GM12878 (cell line): ENCODE data around the gene TH. TPM values are rescaled to one million over a fixed set of nuclear protein-coding genes. Genes with fewer than 3 reads are reported as not detected.

Experiments
- ATAC-seq: fragments of 200-7000 bp; cut with Tn5 transposase; 3 replicates; pipeline ENCODE4 v1.9.1; 2020; ENCODE audit warnings: mild to moderate bottlenecking, moderate library complexity
- BruUV-seq: library from RNA; stranded (reverse); fragments of 400-500 nt; replicated peaks from 2 replicates; lab custom pipeline; 2021; lab: Mats Ljungman, UMichigan
- CTCF ChIA-PET: fragments of 300-600 bp; sonication (Branson Sonifier 250); formaldehyde crosslinking; extraction: SDS; loops from one replicate; lab custom pipeline; 2021; ENCODE audit warnings: inconsistent platforms; lab: Yijun Ruan, JAX
- POLR2A ChIA-PET: fragments of 350-600 bp; formaldehyde crosslinking; extraction: SDS; loops from one replicate; lab custom pipeline; 2021; ENCODE audit warnings: inconsistent platforms; lab: Charles Lee
- RAD21 ChIA-PET: fragments of 300-600 bp; sonication (Branson Sonifier 250); formaldehyde crosslinking; loops from one replicate; lab custom pipeline; 2023; ENCODE audit warnings: antibody characterized with exemption; ENCODE audit not compliant: unreplicated experiment; lab: Charles Lee
- SMC1A ChIA-PET: fragments of 300-600 bp; sonication (Branson Sonifier 250); formaldehyde crosslinking; loops from one replicate; lab custom pipeline; 2023; ENCODE audit not compliant: unreplicated experiment, uncharacterized antibody; lab: Charles Lee
- DNase-seq: peaks from one replicate; pipeline ENCODE4 v3.0.0-alpha.2; 2011; ENCODE audit warnings: low read depth, low spot score
- FAIRE-seq: peaks from 3 replicates; lab custom pipeline; 2011; peaks lifted over from hg19 to GRCh38; lab: Jason Lieb, UNC
- H2AFZ ChIP-seq: 2 replicates; pipeline ENCODE4 v1.6.0; 2011; ENCODE audit warnings: low read depth, low read length, control low read depth; ENCODE audit not compliant: control insufficient read depth
- H3K27ac ChIP-seq: 2 replicates; pipeline ENCODE4 v1.5.1; 2011; ENCODE audit warnings: control low read depth; ENCODE audit not compliant: control insufficient read depth, insufficient read depth
- H3K27me3 ChIP-seq, 2 experiments: replicated peaks in 1 of 2; 2 replicates each; pipeline versions ENCODE4 v1.6.0 to v1.6.1; 2011; ENCODE audit warnings: low read length in 1 of 2; ENCODE audit not compliant: control insufficient read depth in 2 of 2, insufficient read depth in 2 of 2
- H3K36me3 ChIP-seq, 2 experiments: 2 replicates each; pipeline ENCODE4 v1.5.1; 2011; ENCODE audit warnings: low read length in 1 of 2; ENCODE audit not compliant: control insufficient read depth in 2 of 2, insufficient read depth in 2 of 2
- H3K4me1 ChIP-seq: 2 replicates; pipeline ENCODE4 v1.6.1; 2011; ENCODE audit warnings: mild to moderate bottlenecking, low read length, moderate library complexity, mixed read lengths; ENCODE audit not compliant: control insufficient read depth, insufficient read depth
- H3K4me2 ChIP-seq: 2 replicates; pipeline ENCODE4 v1.6.0; 2011; ENCODE audit warnings: control low read depth; ENCODE audit not compliant: control insufficient read depth, insufficient read depth
- H3K4me3 ChIP-seq: fragments of 200-600 bp; sonication (generic); 2 replicates; pipeline ENCODE4 v1.5.1; 2016
- H3K79me2 ChIP-seq: 2 replicates; pipeline ENCODE4 v1.6.0; 2011; ENCODE audit warnings: low read length; ENCODE audit not compliant: control insufficient read depth, insufficient read depth
- H3K9ac ChIP-seq: 2 replicates; pipeline ENCODE4 v1.8.0; 2011; ENCODE audit warnings: low read length, control low read depth, mixed read lengths; ENCODE audit not compliant: control insufficient read depth, insufficient read depth
- H3K9me3 ChIP-seq: replicated peaks from 3 replicates; pipeline ENCODE4 v1.5.1; 2011; ENCODE audit warnings: mild to moderate bottlenecking, low read length; ENCODE audit not compliant: control insufficient read depth, insufficient read depth
- H4K20me1 ChIP-seq: 2 replicates; pipeline ENCODE4 v1.6.0; 2011; ENCODE audit not compliant: control insufficient read depth, insufficient read depth
- CBFB ChIP-seq: IDR thresholded peaks from 2 replicates; pipeline ENCODE4 v1.6.1; 2016; ENCODE audit warnings: antibody characterized with exemption, low read depth
- DPF2 ChIP-seq: fragments of 450-650 bp; IDR thresholded peaks from 2 replicates; pipeline ENCODE4 v1.6.1; 2017; ENCODE audit warnings: mild to moderate bottlenecking
- EZH2 ChIP-seq: IDR thresholded peaks from 2 replicates; pipeline ENCODE4 v1.6.1; 2012; ENCODE audit warnings: low read depth, mild to moderate bottlenecking, control low read depth, inconsistent platforms, low read length, borderline replicate concordance; ENCODE audit not compliant: control insufficient read depth
- JUNB ChIP-seq: IDR thresholded peaks from 2 replicates; pipeline ENCODE4 v1.6.1; 2016; ENCODE audit warnings: antibody characterized with exemption, mild to moderate bottlenecking
- PML ChIP-seq: IDR thresholded peaks from 2 replicates; pipeline ENCODE4 v1.6.1; 2012; ENCODE audit warnings: low read length, inconsistent platforms
- POLR2A ChIP-seq: IDR thresholded peaks from 2 replicates; pipeline ENCODE4 v1.6.1; 2011; ENCODE audit warnings: low read depth, mild to moderate bottlenecking, low read length
- RCOR1 ChIP-seq: conservative IDR thresholded peaks from 2 replicates; pipeline ENCODE4 v1.6.1; 2012; ENCODE audit warnings: low read depth, low read length, improper control_type of control experiment
- RUNX3 ChIP-seq: IDR thresholded peaks from 2 replicates; pipeline ENCODE4 v1.6.1; 2012; ENCODE audit warnings: low read length, inconsistent platforms
- SMARCA5 ChIP-seq: fragments of 450-650 bp; IDR thresholded peaks from 2 replicates; pipeline ENCODE4 v1.6.1; 2017; ENCODE audit warnings: mild to moderate bottlenecking
- SPI1 ChIP-seq: IDR thresholded peaks from 2 replicates; pipeline ENCODE4 v1.6.1; 2011; ENCODE audit warnings: low read depth, mild to moderate bottlenecking, low read length, moderate library complexity, borderline replicate concordance; ENCODE audit not compliant: insufficient read depth
- STAT3 ChIP-seq: IDR thresholded peaks from 2 replicates; pipeline ENCODE4 v1.6.1; 2011; ENCODE audit warnings: low read depth, low read length, improper control_type of control experiment
- SUPT20H ChIP-seq: IDR thresholded peaks from 2 replicates; pipeline ENCODE4 v1.6.1; 2011; ENCODE audit warnings: low read depth, mild to moderate bottlenecking, low read length, moderate library complexity, borderline replicate concordance; ENCODE audit not compliant: control insufficient read depth
- WRNIP1 ChIP-seq: IDR thresholded peaks from 2 replicates; pipeline ENCODE4 v1.6.1; 2011; ENCODE audit warnings: low read depth, low read length, improper control_type of control experiment, borderline replicate concordance
- ZNF622 ChIP-seq: fragments of 450-650 bp; IDR thresholded peaks from 2 replicates; pipeline ENCODE4 v1.6.1; 2017; ENCODE audit warnings: mild to moderate bottlenecking, inconsistent platforms
- WGBS: methylation state at CpG from one replicate; pipeline ENCODE4 v1.1.6; 2016; ENCODE audit warnings: low lambda C conversion rate; ENCODE audit not compliant: insufficient replicate concordance, insufficient coverage; ENCODE audit errors: missing lambda C conversion rate; 5-methylcytosine and 5-hydroxymethylcytosine counted together
- in situ Hi-C: fragments of 300-500 bp; cut with MboI; formaldehyde crosslinking; loops from 9 replicates; pipeline ENCODE4 v1.14.3; 2018; ENCODE audit warnings: mixed read lengths
- intact Hi-C: fragments of 100-400 bp; cut with micrococcal nuclease; formaldehyde crosslinking; loops from one replicate; pipeline ENCODE4 v1.14.2; 2022; ENCODE audit not compliant: unreplicated experiment
- polyA plus RNA-seq, 11 experiments: library from polyadenylated mRNA; depleted of rRNA in 4 of 11; unstranded in 6 of 11; stranded (reverse) in 5 of 11; fragments of >200 nt; fragmentation: Nextera tagmentation in 4 of 11; fragmentation: Illumina TruSeq in 1 of 11; extraction: Ambion mirVana in 4 of 11; extraction: Trizol in 1 of 11; gene quantifications; 1 replicate in 1 of 11; 2 replicates in 10 of 11; pipeline versions ENCODE4 v1.2.1 to v1.2.3, GENCODE V29; 2011 to 2016; ENCODE audit warnings: inconsistent platforms in 2 of 11, missing spikeins in 2 of 11, low read depth in 1 of 11
- total RNA-seq, 4 experiments: library from RNA; depleted of rRNA in 3 of 4; stranded (reverse); fragments of >200 nt in 3 of 4; fragmentation: Illumina TruSeq in 1 of 4; extraction: Trizol in 1 of 4; gene quantifications; 2 replicates each; pipeline versions ENCODE4 v1.2.1 to v1.2.3, GENCODE V29; 2013 to 2021
- TF ChIP-seq, protein P1 (sequence below): fragments of 450-650 bp; IDR thresholded peaks from 2 replicates; pipeline ENCODE4 v1.6.1; 2018; ENCODE audit warnings: mild to moderate bottlenecking, low read depth, moderate library complexity; ENCODE audit not compliant: partially characterized antibody
- TF ChIP-seq, protein P2 (sequence below): fragments of 150-350 bp; IDR thresholded peaks from 2 replicates; pipeline ENCODE4 v1.6.1; 2014; ENCODE audit warnings: mild to moderate bottlenecking, low read depth, low read length
- TF ChIP-seq, protein P3 (sequence below): IDR thresholded peaks from 2 replicates; pipeline ENCODE4 v1.6.1; 2012; ENCODE audit warnings: low read depth, low read length, improper control_type of control experiment

TH gene
- total and polyA plus RNA-seq, 10 of the 15 experiments (the other 5 are each of a cell fraction or from before 2014, with no cell fraction given), result not detected

DNA sequence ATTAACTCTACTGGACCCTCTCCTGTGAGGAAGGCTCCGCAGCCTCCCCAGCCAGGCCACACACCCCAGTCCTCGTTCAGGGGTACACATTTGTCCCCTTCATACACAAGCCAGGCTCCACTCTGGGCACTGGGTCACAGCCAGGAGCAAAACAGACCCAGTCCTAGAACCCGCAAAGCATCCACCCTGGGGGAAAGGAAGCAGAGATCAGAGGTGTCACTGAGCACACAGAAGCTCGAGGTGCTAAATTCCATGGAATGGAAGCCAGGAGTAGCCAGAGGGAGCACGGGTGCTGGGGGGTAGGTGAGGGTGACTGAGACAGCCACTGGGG lies 43.6 kb upstream of the TH start:
- Histone ChIP-seq H3K36me3 (no peaks in the 10 kb centered on the region), H3K4me1 (no peaks in the 10 kb centered on the region), H3K27ac (no peak overlapping the region), H3K4me2 (no peak overlapping the region), H4K20me1 (no peaks in the 10 kb centered on the region), H3K4me3 (no peak overlapping the region), H3K79me2 (no peaks in the 10 kb centered on the region), H3K27me3 (no peaks in the 10 kb centered on the region; a peak in 1 of 4 replicates), H2AFZ (no peak overlapping the region), H3K9ac (no peak overlapping the region), H3K9me3 (no peaks in the 10 kb centered on the region)
- FAIRE-seq (no peak), DNase-seq (no peak), ATAC-seq (no peak)
- ChIA-PET SMC1A (no interaction called here), POLR2A (no interaction called here), CTCF (no interaction called here), RAD21 (no interaction called here)
- WGBS, result 35% methylated on average over 5 of the region's 5 CpGs
- in situ Hi-C loops (no loop called here), intact Hi-C loops (no loop called here)
- no TSS peak for BruUV-seq
- TF ChIP-seq WRNIP1 (no peak), PML (no peak), DPF2 (no peak), RCOR1 (no peak), RUNX3 (no peak), SUPT20H (no peak), EZH2 (no peak), CBFB (no peak), JUNB (no peak), SPI1 (no peak), SMARCA5 (no peak), POLR2A (no peak), ZNF622 (no peak), STAT3 (no peak)
- TF ChIP-seq, protein P1, sequence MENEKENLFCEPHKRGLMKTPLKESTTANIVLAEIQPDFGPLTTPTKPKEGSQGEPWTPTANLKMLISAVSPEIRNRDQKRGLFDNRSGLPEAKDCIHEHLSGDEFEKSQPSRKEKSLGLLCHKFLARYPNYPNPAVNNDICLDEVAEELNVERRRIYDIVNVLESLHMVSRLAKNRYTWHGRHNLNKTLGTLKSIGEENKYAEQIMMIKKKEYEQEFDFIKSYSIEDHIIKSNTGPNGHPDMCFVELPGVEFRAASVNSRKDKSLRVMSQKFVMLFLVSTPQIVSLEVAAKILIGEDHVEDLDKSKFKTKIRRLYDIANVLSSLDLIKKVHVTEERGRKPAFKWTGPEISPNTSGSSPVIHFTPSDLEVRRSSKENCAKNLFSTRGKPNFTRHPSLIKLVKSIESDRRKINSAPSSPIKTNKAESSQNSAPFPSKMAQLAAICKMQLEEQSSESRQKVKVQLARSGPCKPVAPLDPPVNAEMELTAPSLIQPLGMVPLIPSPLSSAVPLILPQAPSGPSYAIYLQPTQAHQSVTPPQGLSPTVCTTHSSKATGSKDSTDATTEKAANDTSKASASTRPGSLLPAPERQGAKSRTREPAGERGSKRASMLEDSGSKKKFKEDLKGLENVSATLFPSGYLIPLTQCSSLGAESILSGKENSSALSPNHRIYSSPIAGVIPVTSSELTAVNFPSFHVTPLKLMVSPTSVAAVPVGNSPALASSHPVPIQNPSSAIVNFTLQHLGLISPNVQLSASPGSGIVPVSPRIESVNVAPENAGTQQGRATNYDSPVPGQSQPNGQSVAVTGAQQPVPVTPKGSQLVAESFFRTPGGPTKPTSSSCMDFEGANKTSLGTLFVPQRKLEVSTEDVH, result no peak
- TF ChIP-seq, protein P2, sequence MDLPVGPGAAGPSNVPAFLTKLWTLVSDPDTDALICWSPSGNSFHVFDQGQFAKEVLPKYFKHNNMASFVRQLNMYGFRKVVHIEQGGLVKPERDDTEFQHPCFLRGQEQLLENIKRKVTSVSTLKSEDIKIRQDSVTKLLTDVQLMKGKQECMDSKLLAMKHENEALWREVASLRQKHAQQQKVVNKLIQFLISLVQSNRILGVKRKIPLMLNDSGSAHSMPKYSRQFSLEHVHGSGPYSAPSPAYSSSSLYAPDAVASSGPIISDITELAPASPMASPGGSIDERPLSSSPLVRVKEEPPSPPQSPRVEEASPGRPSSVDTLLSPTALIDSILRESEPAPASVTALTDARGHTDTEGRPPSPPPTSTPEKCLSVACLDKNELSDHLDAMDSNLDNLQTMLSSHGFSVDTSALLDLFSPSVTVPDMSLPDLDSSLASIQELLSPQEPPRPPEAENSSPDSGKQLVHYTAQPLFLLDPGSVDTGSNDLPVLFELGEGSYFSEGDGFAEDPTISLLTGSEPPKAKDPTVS, result no peak
- TF ChIP-seq, protein P3, sequence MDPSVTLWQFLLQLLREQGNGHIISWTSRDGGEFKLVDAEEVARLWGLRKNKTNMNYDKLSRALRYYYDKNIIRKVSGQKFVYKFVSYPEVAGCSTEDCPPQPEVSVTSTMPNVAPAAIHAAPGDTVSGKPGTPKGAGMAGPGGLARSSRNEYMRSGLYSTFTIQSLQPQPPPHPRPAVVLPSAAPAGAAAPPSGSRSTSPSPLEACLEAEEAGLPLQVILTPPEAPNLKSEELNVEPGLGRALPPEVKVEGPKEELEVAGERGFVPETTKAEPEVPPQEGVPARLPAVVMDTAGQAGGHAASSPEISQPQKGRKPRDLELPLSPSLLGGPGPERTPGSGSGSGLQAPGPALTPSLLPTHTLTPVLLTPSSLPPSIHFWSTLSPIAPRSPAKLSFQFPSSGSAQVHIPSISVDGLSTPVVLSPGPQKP, result no peak
